ENCODE measurements around the gene KIFAP3. TPM values are rescaled to one million over a fixed set of nuclear protein-coding genes. Genes with fewer than 3 reads are reported as not detected.
A peak's percentile ranks its signal among the peaks of the same experiment; 100 is the strongest.

KIFAP3 gene
- polyA plus RNA-seq, 3 donors: 2.1 to 4.7 (median 2.2) TPM

DNA sequence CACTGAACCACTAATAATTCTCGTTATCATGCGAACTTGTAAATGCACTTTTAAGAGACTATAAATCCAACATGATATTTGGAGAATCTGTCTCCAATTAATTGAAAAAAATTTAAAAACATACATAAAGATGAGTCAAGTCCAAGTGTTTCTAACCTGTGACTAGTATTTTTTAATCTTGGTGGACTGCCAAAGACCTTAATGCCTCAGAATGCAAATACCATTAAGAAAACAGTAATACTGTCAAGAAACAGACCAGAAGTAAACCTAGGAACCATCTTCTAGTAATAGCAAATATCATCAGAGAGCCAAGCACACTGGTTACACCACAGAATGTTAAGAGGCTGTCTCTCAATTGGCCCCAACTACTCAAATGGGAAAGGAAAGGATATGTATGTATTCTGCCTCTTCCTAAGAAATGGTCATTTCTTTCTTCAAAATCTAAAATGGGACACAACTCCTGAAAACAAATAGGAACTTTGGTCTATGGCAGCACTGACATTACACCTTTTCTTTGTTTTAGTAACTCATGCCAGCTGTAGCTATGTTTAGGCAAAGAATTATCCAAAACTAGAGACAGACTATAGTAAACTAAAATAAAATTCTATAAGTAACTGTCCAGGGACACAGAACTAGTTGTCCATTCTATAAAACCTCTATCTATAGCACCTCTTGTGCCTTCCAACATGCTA lies 196.5 kb downstream of the KIFAP3 start:
- Histone ChIP-seq H3K27me3 (ENCODE audit: control insufficient read depth in 2 of 2, insufficient read depth in 2 of 2, low read length in 2 of 2) (no peaks in the 10 kb centered on the region), H3K9me3 (replicated peaks in 1 of 2; ENCODE audit: control insufficient read depth in 1 of 2, insufficient read depth in 1 of 2, low read length in 2 of 2) (no peaks in the 10 kb centered on the region), H2AFZ (ENCODE audit: insufficient read depth, low read depth, low read length, poor library complexity, severe bottlenecking) (no peak overlapping the region), H4K20me1 (ENCODE audit: insufficient read depth, low read length) (no peaks in the 10 kb centered on the region), H3K9ac (ENCODE audit: insufficient read depth, low read length, poor library complexity, severe bottlenecking) (no peak overlapping the region), H3K79me2 (ENCODE audit: insufficient read depth, low read length) (no peaks in the 10 kb centered on the region), H3K27ac (ENCODE audit: low read depth in 1 of 2, low read length in 2 of 2) (no peak overlapping the region), H3K4me2 (replicated peaks; ENCODE audit: extremely low read depth, low read length, poor library complexity, severe bottlenecking) (no peak overlapping the region), H3K4me1 (ENCODE audit: control insufficient read depth in 1 of 2, insufficient read depth in 2 of 2, low read length in 2 of 2) (no peaks in the 10 kb centered on the region), H3K36me3 (replicated peaks in 1 of 2; ENCODE audit: control insufficient read depth in 1 of 2, insufficient read depth in 2 of 2, low read length in 2 of 2) (peaks cover 59 to 77% of the 10 kb centered on the region in 2 donors), H3K4me3 (replicated peaks in 1 of 3; ENCODE audit: low read depth in 2 of 3, low read length in 3 of 3) (no peak overlapping the region)
- Mint-ChIP-seq H3K4me1 (peaks cover 7% of the 10 kb centered on the region), H3K4me3 (no peak overlapping the region), H3K36me3 (peaks cover 66 to 82% of the 10 kb centered on the region in 2 donors), H3K27me3 (ENCODE audit: low read depth in 3 of 3) (peaks cover 0 to 1% (median 0%) of the 10 kb centered on the region in 3 donors), H3K27ac (peak overlapping the region in 1 of 7 donors; percentile 55), H3K9me3 (peaks cover 0 to 3% (median 1%) of the 10 kb centered on the region in 7 donors)
- intact Hi-C loops (cut with micrococcal nuclease): no loop called here
- TF ChIP-seq, protein P1, sequence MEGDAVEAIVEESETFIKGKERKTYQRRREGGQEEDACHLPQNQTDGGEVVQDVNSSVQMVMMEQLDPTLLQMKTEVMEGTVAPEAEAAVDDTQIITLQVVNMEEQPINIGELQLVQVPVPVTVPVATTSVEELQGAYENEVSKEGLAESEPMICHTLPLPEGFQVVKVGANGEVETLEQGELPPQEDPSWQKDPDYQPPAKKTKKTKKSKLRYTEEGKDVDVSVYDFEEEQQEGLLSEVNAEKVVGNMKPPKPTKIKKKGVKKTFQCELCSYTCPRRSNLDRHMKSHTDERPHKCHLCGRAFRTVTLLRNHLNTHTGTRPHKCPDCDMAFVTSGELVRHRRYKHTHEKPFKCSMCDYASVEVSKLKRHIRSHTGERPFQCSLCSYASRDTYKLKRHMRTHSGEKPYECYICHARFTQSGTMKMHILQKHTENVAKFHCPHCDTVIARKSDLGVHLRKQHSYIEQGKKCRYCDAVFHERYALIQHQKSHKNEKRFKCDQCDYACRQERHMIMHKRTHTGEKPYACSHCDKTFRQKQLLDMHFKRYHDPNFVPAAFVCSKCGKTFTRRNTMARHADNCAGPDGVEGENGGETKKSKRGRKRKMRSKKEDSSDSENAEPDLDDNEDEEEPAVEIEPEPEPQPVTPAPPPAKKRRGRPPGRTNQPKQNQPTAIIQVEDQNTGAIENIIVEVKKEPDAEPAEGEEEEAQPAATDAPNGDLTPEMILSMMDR (IDR thresholded peaks at IDR 0.05): no peak
- no CpG with 5 or more reads among the region's 2 CpGs for WGBS (ENCODE audit: insufficient coverage)
- no peak for DNase-seq

DNA sequence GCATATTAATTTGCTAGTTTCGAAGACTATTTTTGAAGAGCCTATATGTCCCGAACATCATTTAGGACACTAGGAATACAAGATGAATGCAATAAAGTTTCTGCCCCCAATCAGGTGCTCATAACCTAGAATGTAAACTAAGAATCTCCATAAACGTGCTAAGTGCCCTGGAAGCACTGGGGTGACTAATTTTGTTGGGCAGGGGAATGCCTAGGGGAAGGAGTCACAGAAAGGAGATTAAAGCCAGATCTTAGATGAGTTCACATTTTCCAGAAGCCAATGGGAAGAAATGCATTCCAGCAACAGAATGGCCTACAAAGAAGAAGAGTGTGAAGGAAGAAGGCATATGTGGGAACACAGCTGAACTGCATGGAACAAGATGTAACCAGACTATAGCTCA lies 200.3 kb downstream of the KIFAP3 start:
- H3K4me3 Mint-ChIP-seq: no peak overlapping the region
- no peak overlapping the region for H3K27ac ChIP-seq (ENCODE audit: low read depth in 1 of 2, low read length in 2 of 2)
- H3K4me3 ChIP-seq (replicated peaks in 1 of 3; ENCODE audit: low read depth in 2 of 3, low read length in 3 of 3): no peak overlapping the region
- intact Hi-C loops (cut with micrococcal nuclease): no loop called here
- peaks cover 84 to 94% of the 10 kb centered on the region in 2 donors for H3K36me3 Mint-ChIP-seq
- no peaks in the 10 kb centered on the region for H3K4me1 ChIP-seq (ENCODE audit: control insufficient read depth in 1 of 2, insufficient read depth in 2 of 2, low read length in 2 of 2)
- no peaks in the 10 kb centered on the region for H3K79me2 ChIP-seq (ENCODE audit: insufficient read depth, low read length)
- peaks cover 0 to 5% of the 10 kb centered on the region in 2 donors for H3K9me3 ChIP-seq (replicated peaks in 1 of 2; ENCODE audit: control insufficient read depth in 1 of 2, insufficient read depth in 1 of 2, low read length in 2 of 2)
- peaks cover 0 to under 1% (median 0%) of the 10 kb centered on the region in 3 donors for H3K27me3 Mint-ChIP-seq (ENCODE audit: low read depth in 3 of 3)
- H4K20me1 ChIP-seq (ENCODE audit: insufficient read depth, low read length): no peaks in the 10 kb centered on the region
- H3K27me3 ChIP-seq (ENCODE audit: control insufficient read depth in 2 of 2, insufficient read depth in 2 of 2, low read length in 2 of 2): no peaks in the 10 kb centered on the region
- peaks cover 0 to 5% (median 2%) of the 10 kb centered on the region in 7 donors for H3K9me3 Mint-ChIP-seq
- H3K36me3 ChIP-seq (replicated peaks in 1 of 2; ENCODE audit: control insufficient read depth in 1 of 2, insufficient read depth in 2 of 2, low read length in 2 of 2): peaks cover 82 to 98% of the 10 kb centered on the region in 2 donors
- no peak overlapping the region for H2AFZ ChIP-seq (ENCODE audit: insufficient read depth, low read depth, low read length, poor library complexity, severe bottlenecking)
- DNase-seq: no peak
- H3K27ac Mint-ChIP-seq: no peak overlapping the region
- TF ChIP-seq, protein P1 (IDR thresholded peaks at IDR 0.05): no peak
- H3K4me2 ChIP-seq (replicated peaks; ENCODE audit: extremely low read depth, low read length, poor library complexity, severe bottlenecking): no peak overlapping the region
- 100% methylated on average over 1 of the region's 3 CpGs for WGBS (ENCODE audit: insufficient coverage)
- no peak overlapping the region for H3K9ac ChIP-seq (ENCODE audit: insufficient read depth, low read length, poor library complexity, severe bottlenecking)
- H3K4me1 Mint-ChIP-seq: peaks cover 2% of the 10 kb centered on the region
